Activated CD4-positive, alpha-beta T cell treated with anti-CD3 and anti-CD28 coated beads, Interleukin-2, amount 50 U/mL, for 1 hour (primary cell): ENCODE measurements around the gene PSRC1.
"Not testable (repeated sequence)": the region's sequence is repeated elsewhere in the genome, so short reads cannot be mapped to it uniquely, and the experiment has no call there.

Experiments
- DNase-seq: peaks from one replicate; pipeline ENCODE4 v3.0.0-alpha.2; 2020

Gene PSRC1

GRCh38 chr1:109295712-109296415 lies 12.9 kb upstream of the PSRC1 start:
- DNase-seq, result no peak

- no peak for DNase-seq
Measured at GRCh38 chr1:109294481-109294880, 11.5 kb upstream of the PSRC1 start.

GRCh38 chr1:109293026-109293425 lies 10.1 kb upstream of the PSRC1 start:
- DNase-seq, result no peak

GRCh38 chr1:109292364-109292763 lies 9.4 kb upstream of the PSRC1 start:
- no peak for DNase-seq

- no peak for DNase-seq
Measured at GRCh38 chr1:109290998-109291397, 8.1 kb upstream of the PSRC1 start.

- no peak for DNase-seq
Measured at GRCh38 chr1:109290137-109290536, 7.2 kb upstream of the PSRC1 start.

GRCh38 chr1:109286762-109287161 lies 3.8 kb upstream of the PSRC1 start:
- DNase-seq, result not testable (repeated sequence)

GRCh38 chr1:109283748-109284600 lies 1.0 kb upstream of the PSRC1 start:
- DNase-seq, result no peak

- DNase-seq, result no peak
Measured at GRCh38 chr1:109282497-109282951, 421 bp downstream of the PSRC1 start.

- DNase-seq, result no peak
Measured at GRCh38 chr1:109281680-109282496, 1.1 kb downstream of the PSRC1 start.

GRCh38 chr1:109280862-109281261 lies 2.1 kb downstream of the PSRC1 start:
- DNase-seq, result no peak

- DNase-seq, result no peak
Measured at GRCh38 chr1:109279615-109280278, 3.2 kb downstream of the PSRC1 start.

- peak; percentile 53 for DNase-seq
Measured at GRCh38 chr1:109277434-109278204, 5.3 kb downstream of the PSRC1 start.

- no peak for DNase-seq
Measured at GRCh38 chr1:109275706-109276345, 7.1 kb downstream of the PSRC1 start.

- no peak for DNase-seq
Measured at GRCh38 chr1:109274533-109275476, 8.1 kb downstream of the PSRC1 start.

- no peak for DNase-seq
Measured at GRCh38 chr1:109273570-109274288, 9.2 kb downstream of the PSRC1 start.

- DNase-seq, result no peak
Measured at GRCh38 chr1:109272831-109273547, 10.0 kb downstream of the PSRC1 start.

- no peak for DNase-seq
Measured at GRCh38 chr1:109272021-109272799, 10.7 kb downstream of the PSRC1 start.
